Embryonic facial prominence (tissue), 1 donor: Measurements from ENCODE around the gene IMP4.

Experiments
- DNase-seq: peaks from one replicate; pipeline ENCODE4 v3.0.0-alpha.2; 2016; ENCODE audit errors: extremely low spot score

Gene IMP4

DNA sequence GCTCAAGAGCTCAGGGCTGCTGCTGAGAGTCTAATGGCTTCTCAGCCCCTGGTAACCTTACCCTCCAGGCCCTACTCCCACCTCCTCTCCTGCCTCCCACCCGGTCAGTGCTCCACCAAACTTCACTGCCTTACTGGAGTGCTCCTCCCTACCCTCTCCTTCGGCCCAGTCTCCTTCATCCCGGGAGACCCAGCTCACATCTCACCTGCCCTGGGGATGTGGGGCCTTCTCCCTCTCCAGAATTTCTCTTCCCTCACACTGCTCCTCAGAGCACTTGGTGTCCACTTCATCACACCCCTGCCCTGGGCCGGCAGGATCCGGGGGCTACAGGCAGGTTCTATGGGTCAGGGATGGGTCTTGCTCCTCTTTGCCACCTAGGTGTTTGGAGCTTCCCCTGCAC is 34.8 kb downstream of the IMP4 start:
- no peak for DNase-seq

DNA sequence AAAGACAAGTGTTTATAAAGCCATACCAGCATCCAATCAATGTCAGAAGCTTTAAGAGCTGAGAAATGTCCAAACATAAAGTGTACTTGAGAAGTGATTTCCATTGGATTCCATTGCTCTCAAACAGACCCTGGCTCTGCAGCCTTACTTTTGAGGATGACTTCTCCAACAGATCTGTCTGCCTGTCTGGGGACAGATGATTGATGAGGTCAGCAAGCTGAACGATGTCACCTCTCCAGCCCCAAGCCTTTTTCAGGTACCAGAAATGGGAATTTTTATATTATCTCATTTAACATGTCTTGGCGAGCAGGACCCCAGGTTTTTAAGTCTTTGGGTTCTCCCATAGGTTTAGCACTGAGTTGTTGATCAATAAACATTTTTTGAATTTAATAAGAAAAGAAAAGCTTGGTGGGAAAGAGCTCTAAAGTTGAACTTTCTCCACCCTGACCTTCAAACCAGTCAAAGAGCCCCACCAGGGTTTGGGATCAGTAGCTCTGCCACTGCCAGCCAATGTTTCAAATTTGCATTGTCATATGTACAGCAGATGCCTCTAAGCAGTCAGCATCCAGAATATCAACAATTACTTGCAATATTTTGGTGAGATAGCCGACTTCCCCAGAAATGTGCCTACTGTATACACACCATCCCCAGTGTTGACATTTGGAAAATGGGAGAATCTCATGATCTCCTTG is 35.7 kb downstream of the IMP4 start:
- DNase-seq: no peak

DNA sequence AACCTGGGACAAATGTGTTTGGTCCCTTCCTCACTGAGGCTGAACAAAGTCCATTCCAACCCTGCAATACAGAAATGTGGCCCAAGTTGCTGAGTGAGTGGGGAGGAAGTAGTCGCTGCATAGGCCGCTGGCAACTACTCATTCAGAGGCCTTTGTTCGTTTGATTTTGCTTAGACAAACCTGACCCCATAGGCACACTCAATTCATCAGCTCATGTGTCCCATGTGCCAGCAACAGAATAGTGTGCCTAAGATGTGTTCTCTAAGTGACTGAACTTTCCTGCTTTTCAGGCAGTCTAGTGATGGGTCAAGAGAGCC is 36.2 kb downstream of the IMP4 start:
- no peak for DNase-seq

DNA sequence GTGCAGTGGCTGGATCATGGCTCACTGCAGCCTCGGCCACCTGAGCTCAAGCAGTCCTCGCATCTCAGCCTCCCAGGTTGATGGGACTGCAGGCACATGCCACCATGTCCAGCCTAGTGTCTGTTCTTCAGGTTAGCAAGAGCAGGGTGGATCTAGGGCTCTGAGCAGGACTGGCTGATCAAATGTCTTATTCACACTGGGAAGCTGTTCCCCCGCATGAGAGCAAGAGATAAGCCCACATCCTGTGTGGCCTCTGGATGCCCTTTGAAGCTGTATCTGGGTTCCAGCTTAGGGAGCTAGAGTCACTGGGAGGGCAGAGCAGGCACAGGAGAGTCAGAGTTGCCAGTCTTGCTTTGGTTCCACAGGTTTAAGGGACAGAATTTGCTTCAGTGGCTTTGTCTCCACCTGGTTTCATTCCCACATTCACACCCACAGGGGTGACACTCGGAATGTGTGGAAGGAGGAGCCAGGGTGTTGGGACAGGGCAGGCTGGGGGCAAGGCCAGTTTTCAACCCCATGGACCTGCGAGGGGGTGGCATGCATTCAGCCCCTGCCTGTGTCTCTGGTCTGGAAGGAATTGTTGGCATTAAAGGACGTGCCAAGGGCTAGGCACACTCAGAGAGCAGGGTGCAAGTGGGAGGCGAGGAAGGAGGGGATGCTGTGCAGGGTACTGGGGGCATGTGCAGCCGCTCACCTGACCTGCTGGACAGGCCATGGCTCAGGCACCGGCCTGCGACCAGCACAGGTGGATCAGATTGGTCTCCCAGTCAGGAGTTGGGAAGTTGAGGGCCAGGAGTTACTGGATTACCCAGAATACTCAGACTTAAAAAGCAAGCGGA is 37.6 kb downstream of the IMP4 start:
- DNase-seq: no peak

DNA sequence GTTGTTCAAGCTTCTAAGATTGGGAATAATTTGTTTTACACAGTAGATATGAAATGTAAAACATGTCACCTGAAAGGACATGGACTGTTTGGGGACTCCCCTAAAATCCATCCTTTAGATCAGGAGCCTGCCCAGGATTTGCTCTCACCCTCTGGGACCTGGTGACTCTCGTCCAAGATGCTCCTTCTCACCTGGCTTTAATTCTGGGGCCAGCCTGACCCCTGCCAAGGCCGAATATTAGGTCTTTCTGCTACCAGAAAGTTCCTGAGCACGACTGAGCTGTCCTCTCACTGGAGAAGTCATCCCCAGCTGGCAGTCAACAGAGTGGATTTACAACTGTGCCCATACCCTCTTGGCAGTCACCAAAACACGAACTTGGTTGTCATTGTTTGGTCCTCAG is 38.4 kb downstream of the IMP4 start:
- no peak for DNase-seq

DNA sequence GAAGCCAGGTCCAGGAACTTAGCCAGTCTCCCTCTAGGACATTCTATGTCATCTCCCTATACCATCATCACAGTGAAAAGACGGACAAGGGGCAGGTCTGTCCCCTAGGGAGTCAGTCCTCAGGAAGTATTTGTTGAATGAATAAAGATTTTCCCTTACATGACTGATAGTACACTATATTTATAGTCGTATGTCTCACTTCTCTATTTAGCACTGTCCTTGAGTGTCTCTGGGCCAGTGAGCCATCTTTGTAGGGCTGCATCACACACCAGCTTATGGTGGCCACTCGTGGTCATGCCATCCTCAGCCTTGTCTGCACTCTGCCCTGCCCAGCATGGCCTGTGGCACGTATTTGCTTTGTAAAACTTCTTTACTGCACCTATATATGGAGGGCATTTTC is 38.9 kb downstream of the IMP4 start:
- no peak for DNase-seq

DNA sequence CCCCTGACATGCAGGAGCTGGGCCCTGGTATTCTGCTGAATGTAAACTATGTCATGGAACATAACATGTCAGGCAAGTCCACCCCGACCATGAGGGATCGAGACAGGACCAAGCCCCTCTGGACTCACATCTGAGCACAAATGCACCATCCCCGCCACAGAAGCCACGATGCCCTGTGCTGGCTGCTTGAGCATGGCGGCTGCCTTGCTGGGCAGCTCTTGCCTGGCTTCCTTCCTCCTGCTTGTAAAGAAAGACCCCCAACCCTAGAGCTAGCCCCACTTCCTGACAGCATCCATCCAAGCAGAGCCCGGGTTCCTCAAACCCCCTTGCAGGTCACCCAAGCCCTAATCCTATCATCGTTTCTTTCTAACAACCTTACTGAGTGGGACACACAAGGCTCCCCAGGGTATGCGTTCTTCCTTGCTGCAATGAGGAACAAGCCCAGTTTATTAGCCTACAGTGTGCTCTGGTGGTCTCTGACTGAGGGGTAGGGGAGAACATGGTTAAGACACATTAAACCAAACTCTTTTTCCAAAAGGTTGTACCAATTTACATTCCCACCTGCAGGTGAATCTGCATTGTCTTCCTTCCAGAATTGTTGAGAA is 39.7 kb downstream of the IMP4 start:
- DNase-seq: no peak

DNA sequence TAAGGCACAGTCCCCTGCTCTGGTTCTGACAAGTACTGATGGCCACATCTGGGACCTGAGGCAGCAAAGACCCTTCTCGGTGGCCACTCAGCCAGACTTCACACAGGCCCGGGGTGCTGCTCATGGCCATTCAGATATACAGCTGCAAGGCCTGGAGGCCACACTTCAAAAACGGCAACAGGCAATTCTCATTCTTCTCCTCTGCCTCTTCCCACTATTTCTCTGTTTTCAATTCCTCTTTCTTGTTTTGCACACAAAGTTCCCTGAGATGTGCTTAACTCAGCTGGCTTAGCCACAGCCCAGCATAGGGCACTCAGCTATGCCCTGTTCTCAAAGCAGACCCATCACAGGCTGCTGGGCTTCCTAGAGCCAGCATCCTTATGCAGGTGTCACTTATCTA is 43.0 kb downstream of the IMP4 start:
- DNase-seq: no peak

DNA sequence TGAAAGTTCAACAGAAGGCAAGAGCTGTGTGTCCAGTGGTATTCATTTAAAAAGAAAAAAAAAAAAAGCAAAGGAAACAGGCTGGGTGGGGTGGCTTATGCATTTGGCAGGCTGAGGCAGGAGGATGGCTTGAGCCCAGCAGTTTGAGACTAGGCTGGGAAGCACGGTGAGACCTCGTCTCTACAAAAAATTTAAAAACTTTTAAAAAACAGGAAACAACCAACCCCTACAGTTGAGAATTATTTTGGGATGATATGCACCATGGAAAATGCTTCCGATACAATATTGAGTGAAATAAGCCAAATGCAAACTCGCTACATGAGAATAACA is 44.3 kb downstream of the IMP4 start:
- no peak for DNase-seq

DNA sequence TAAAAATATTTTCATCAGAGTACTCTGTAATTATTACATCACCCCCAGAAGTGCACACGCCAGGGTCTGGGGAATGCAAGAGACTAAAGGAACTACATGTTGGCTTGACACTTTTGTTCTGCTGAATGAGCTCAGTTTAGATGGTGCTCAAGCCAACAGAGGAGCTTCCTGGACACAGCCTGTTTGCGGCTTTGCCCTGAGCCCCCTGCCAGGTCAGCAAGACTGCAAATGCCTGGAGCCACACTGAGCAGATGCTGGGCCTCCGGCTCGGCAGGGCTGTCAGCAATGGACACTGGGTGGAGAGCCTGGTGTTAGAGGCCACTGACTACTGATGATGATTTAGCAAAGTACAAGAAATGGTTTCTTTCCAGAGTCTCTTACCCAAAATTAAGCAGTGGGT is 45.1 kb downstream of the IMP4 start:
- no peak for DNase-seq

DNA sequence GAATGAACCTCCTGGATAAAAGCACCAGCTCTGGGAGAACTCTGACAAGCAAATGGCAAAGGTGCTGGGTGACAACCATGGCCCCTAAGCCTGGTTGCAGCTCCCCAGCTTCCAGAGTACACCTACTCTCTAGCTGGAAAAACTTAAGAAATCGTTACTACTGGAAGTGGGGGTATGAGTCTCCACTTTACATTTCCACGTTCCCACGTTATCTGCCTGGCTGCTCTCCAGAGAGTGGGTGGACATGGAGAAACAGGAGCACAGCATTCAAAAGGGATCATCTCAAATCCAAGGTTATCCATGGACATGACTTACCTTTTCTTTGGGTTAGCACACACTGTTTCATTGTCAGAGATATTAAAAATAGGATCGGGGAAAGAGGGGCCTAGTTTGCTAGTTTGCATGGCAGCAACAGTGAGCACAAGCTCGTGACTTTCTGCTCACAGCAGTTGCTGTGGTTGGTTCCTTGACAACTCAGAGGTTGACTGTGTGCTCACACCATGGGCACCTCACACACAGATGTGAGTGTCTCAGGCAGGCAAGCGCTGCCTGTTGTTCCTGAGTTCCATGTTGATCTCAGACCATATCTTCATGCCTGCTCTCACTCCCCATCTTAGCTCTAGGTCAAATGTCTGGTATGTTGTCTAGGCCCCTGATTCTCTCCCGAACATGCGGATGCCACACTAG is 45.7 kb downstream of the IMP4 start:
- no peak for DNase-seq

DNA sequence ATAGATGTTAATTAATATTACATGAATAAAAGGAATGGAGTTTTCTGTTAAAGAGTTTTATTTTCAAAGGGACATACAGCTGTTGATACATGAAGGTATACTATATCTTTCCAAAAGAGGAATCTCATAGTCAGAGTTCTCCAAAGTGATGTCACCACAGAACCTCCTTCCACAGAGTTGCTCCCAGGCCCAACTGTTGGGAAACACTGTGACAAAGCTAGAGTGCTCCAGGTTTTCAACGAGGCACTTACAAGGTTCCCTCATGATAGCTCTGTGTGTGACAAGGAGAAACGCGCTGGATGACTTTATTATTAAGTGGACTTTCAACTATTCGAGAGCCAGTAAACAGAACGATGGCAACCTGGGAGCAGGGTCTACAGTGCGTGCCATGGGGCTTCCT is 46.7 kb downstream of the IMP4 start:
- DNase-seq: no peak

DNA sequence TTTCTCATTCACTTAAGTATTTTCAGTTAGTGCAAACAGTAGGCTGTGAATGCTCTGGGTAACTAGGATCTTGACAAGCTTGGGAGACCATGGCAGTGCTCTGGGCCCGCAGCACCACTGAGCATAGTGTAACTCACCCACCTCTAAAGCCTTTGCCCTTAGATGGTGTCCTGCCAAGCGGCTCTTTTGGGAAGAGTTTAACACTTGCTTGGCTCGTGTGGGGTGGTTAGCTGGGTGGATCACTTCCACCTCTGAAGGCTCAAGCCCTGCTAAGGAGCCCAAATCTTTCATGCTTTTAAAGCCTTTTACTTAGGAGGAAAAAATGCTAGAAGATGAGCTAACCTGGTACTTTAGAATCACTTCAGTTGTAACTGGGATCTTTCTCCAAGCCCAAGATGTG is 47.1 kb downstream of the IMP4 start:
- no peak for DNase-seq

DNA sequence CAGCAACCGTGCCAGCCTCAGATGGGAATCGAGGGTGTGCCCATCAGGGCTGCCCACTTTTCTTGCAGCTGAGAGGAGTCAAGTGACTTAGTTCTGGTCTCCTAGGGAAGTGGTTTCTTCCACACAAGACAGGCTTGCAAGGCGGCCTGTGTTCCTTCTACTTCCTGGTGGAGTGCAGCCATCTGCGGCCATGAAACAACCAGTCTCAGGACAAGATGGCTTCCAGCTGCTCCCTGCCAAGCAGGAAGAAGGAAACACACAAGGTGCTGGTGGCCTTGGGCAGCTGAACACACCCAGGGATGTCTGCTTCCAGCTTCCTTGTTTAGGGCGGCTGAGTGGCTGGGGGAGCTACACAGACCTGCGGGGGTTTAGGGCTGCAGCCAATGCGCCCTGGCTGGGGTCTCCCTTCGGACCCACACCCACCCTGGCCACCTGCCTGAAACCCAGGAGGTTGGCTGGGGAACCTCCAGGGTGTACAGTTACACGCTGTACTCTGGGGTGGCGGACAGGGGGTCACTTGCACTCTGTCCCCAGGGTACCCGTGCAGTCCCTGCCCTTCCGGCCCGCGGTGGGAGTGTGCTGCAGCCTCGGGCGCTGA is 47.9 kb downstream of the IMP4 start:
- DNase-seq: no peak

DNA sequence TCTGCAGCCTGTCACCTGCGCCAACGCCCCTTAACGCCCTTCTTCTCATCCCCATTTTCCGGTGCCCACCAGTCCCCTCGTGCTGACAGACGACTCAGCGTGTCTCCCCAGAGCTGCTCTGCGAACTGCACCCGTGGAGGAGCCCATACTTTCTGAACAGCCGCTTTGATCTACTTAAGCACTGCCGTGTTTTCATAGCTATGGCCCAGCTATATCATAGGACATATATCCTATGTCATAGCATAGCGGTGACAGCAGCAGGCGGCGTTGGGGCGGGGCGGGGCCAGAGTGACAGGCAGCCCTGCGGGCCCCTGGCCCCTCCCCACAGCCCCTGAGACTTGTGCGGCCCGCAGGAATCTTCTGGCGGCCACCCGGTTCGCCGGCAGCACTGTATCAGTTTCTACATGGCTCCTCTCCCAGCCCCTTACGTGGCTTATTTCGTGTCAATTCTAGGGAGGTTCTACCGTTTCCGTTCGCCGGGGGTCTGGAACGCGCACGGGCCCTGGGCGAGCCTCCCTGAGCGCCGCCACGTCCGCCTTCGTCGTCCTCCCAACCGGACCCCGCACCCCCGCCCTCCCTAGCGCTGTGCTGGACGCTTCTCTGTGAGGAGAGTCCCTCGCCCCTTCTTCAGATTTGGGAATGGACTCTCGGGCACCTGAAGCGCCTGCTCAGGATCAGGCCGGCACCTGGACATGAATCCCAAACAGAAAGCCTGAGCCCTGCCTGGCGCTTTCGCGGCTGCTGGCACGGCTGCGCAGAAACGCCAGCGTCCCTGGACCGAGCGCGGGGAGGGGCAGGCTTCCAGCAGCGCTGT is 48.6 kb downstream of the IMP4 start:
- peak; percentile 37 for DNase-seq

DNA sequence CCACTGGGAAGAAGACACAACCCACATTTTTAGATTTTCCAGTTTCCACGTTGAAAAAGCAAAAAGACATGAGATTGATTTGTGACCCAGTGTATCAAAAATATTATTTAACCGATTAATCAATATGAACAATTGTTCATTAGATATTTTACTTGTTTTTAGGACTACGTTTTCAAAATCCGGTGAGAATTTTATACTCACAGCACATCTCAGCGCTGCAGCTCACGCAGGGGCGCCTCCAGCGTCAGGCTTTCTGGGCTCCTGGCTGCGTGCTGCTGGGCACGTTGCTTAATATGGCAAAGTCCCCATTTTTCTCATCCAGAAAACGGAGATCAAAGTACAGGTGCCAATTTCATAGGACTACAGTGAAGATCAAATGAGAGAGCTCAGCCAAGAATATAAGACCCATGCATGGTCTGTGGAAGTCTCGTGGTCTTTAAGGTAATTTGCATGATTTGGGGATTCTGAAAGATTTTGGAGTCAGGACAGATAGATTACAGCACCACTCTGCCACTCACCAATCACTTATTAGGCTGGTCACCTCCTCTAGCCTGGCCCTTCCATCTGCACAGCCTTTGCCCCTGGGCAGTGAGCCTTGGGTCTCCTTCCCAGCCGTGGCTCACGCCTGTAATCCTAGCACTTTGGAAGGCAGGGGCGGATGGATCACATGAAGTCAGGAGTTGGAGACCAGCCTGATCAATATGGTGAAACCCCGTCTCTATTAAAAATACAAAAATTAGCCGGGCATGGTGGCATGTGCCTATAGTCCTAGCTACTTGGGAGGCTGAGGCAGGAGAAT is 49.4 kb downstream of the IMP4 start:
- DNase-seq: no peak

DNA sequence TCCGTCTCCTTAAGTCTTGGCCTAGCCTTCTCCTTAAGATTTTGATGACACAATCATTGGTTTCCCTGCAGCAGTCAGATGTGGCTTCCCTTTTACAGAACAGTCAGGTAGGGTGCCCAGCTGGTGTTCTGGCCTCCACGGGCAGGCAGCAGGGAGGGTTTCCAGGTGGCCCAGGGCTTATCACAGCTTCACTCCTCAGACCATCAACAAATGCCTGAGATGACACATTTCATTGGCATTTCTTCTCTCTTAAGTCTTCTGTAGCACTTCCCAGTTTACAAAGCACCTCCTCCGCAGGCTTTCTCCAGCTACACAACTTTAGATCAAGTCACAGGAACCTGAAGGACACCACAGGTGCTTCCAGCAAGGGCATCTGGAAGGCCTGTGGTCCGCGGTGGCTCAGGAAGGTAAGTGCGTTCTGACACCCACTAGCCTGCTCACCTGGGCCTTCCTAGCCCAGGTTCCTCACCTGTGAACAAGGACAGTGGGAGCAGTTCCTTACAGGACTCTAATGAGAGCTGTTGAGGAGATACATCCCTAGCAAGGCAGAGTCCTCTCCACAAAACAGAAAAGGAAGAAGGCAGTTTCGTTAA is 50.7 kb downstream of the IMP4 start:
- no peak for DNase-seq
